Lower lobe of right lung (tissue), 2 donors: ENCODE results near the gene PRMT7. TPM values are rescaled to one million over a fixed set of nuclear protein-coding genes. Genes with fewer than 3 reads are reported as not detected.

Experiments used
- ATAC-seq, 2 donors: fragments of 200-7000 bp; cut with Tn5 transposase; one replicate each; pipeline ENCODE4 v1.9.1; 2020 to 2022; ENCODE audit warnings: mild to moderate bottlenecking in 2 of 2, moderate library complexity in 2 of 2
- DNase-seq: peaks from one replicate; pipeline ENCODE4 v3.0.0-alpha.2; 2020
- H3K27ac ChIP-seq: fragments of 200-600 bp; one replicate; pipeline ENCODE4 v1.8.0; 2022
- H3K27me3 ChIP-seq: fragments of 200-600 bp; one replicate; pipeline ENCODE4 v1.8.0; 2022; ENCODE audit warnings: low read depth
- H3K36me3 ChIP-seq: fragments of 200-600 bp; one replicate; pipeline ENCODE4 v1.8.0; 2022; ENCODE audit warnings: mild to moderate bottlenecking
- H3K4me1 ChIP-seq: fragments of 200-600 bp; one replicate; pipeline ENCODE4 v1.8.0; 2022
- H3K4me3 ChIP-seq: fragments of 200-600 bp; one replicate; pipeline ENCODE4 v1.8.0; 2022; ENCODE audit warnings: mild to moderate bottlenecking
- H3K9me3 ChIP-seq: fragments of 200-600 bp; one replicate; pipeline ENCODE4 v1.8.0; 2022
- CTCF ChIP-seq: fragments of 200-600 bp; IDR thresholded peaks from one replicate; pipeline ENCODE4 v1.8.0; 2022; ENCODE audit warnings: antibody characterized with exemption, mild to moderate bottlenecking
- intact Hi-C: fragments of 100-400 bp; cut with DNase I; formaldehyde crosslinking; loops from one replicate; pipeline ENCODE4 v1.11.0; 2022
- total RNA-seq: library from RNA; stranded (reverse); fragmentation: NEBNext Ultra II Directional; extraction: Animal tissue kit (Norgen Biotek cat#: 25700); gene quantifications from one replicate; pipeline ENCODE4 v1.2.1, GENCODE V29; 2021
- donor health status: DM: no; HTN: yes; CAD: no; lungs with severe emphysema.

PRMT7 gene
- total RNA-seq, 1 donor from 2014 or later = 36.1 TPM

- Histone ChIP-seq H3K27ac (no peak overlapping the region), H3K36me3 (no peaks in the 10 kb centered on the region), H3K27me3 (no peaks in the 10 kb centered on the region), H3K4me1 (no peaks in the 10 kb centered on the region), H3K4me3 (no peak overlapping the region), H3K9me3 (no peaks in the 10 kb centered on the region)
- DNase-seq (peak; percentile 11), ATAC-seq (no peak)
- TF ChIP-seq CTCF = no peak
- intact Hi-C loops = no loop called here
Observed at GRCh38 chr16:68401871-68402747, 91.3 kb downstream of the PRMT7 start.

- ATAC-seq (no peak), DNase-seq (peak; percentile 4)
- intact Hi-C loops = no loop called here
- Histone ChIP-seq H3K27ac (no peak overlapping the region), H3K27me3 (no peaks in the 10 kb centered on the region), H3K36me3 (no peaks in the 10 kb centered on the region), H3K4me3 (no peak overlapping the region), H3K4me1 (no peaks in the 10 kb centered on the region), H3K9me3 (no peaks in the 10 kb centered on the region)
- TF ChIP-seq CTCF = no peak
Observed at GRCh38 chr16:68402748-68403040, 91.9 kb downstream of the PRMT7 start.

GRCh38 chr16:68403177-68403576 is 92.4 kb downstream of the PRMT7 start:
- no peaks in the 10 kb centered on the region for H3K27me3 ChIP-seq
- ATAC-seq (no peak), DNase-seq (no peak)
- no peaks in the 10 kb centered on the region for H3K36me3 ChIP-seq
- intact Hi-C loops = no loop called here
- H3K4me3 ChIP-seq = no peak overlapping the region
- no peak for TF ChIP-seq CTCF
- H3K9me3 ChIP-seq = no peaks in the 10 kb centered on the region
- H3K4me1 ChIP-seq = no peaks in the 10 kb centered on the region
- H3K27ac ChIP-seq = no peak overlapping the region

- H3K36me3 ChIP-seq = no peaks in the 10 kb centered on the region
- H3K9me3 ChIP-seq = no peaks in the 10 kb centered on the region
- no peak overlapping the region for H3K4me3 ChIP-seq
- no peaks in the 10 kb centered on the region for H3K27me3 ChIP-seq
- peak; percentile 24 for DNase-seq
- TF ChIP-seq CTCF = no peak
- no peak overlapping the region for H3K27ac ChIP-seq
- no peak for ATAC-seq
- intact Hi-C loops = no loop called here
- no peaks in the 10 kb centered on the region for H3K4me1 ChIP-seq
Observed at GRCh38 chr16:68403704-68404103, 92.9 kb downstream of the PRMT7 start.

- intact Hi-C loops = no loop called here
Observed at GRCh38 chr16:68404736-68405345, 94.0 kb downstream of the PRMT7 start.

More at GRCh38 chr16:68404736-68405345, 94.0 kb downstream of the PRMT7 start:
- Histone ChIP-seq H3K9me3 (no peaks in the 10 kb centered on the region), H3K27me3 (no peaks in the 10 kb centered on the region), H3K27ac (no peak overlapping the region), H3K4me1 (no peaks in the 10 kb centered on the region), H3K36me3 (no peaks in the 10 kb centered on the region), H3K4me3 (no peak overlapping the region)
- no peak for TF ChIP-seq CTCF
- DNase-seq (no peak), ATAC-seq (no peak)
